Measurements from ENCODE around the gene CNOT6L.
"Not testable (repeated sequence)": the region's sequence is repeated elsewhere in the genome, so short reads cannot be mapped to it uniquely, and the experiment has no call there.

CNOT6L gene

DNA sequence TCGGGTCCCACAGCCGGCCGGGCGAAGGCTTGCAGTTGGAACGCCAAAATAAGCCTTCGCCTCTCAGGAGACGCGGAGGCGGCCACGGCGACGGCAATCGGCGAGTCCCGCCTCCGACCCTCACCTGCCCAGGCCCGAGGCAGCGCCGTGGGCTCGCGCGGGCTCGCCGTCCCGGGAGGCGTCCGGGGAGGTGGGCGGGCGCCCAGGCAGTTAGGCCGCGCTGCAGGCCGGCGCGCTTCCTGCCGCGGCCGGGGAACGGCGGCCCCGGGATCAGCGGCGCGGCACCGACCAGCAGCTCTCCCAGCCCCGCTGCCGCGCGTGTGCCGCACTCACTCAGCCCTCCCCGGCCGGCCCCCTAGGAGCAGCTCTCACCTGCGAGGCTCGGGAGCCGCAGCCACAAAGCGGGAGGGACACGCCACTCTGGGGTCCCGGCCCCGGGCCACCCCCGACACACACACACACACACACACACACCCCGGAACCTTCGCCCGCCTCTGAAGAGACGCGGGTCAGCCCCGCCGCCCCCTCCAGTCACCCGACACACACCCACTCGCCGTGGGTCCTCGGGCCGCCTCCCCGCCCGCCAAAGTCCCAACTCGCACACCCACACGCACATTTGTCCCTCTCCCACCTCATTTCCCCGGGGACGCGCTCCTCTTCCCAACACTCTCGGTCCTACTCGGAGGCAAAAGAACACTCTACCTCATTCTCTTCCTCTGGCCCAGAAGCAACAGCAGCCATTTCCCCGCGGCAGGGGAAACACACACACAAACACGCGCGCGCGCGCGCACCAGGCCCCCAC lies at the start of gene CNOT6L:
Gene CNOT6L, minus strand, starts transcription at position 767 of the 802 bp plus-strand sequence. Its CDS starts 60 bp downstream, at position 707.
- Histone ChIP-seq H3K4me3 (IDR thresholded peaks at IDR 0.05; ENCODE audit: insufficient read depth, low read depth, low read length) (peak within 1 kb of the TSS; percentile 97), H2AFZ (ENCODE audit: low read depth) (peak within 1 kb of the TSS; percentile 58), H3K4me2 (peak within 1 kb of the TSS; percentile 99), H3K27me3 (ENCODE audit: insufficient read depth, low read depth) (no peaks in the 10 kb centered on the region), H3K4me1 (ENCODE audit: low read depth, poor library complexity, severe bottlenecking) (peaks cover 53% of the 10 kb centered on the region), H3K9ac (peak within 1 kb of the TSS; percentile 88), H3K36me3 (ENCODE audit: insufficient read depth) (no peaks in the 10 kb centered on the region), H3K79me2 (ENCODE audit: insufficient read depth, low read depth) (peaks cover 63% of the 10 kb centered on the region), H4K20me1 (ENCODE audit: insufficient read depth) (0 out of 2 replicates have a peak, but pooled peaks cover 4% of the 10 kb centered on the region), H3K27ac (peak within 1 kb of the TSS; percentile 95)
- TF ChIP-seq, protein P1, sequence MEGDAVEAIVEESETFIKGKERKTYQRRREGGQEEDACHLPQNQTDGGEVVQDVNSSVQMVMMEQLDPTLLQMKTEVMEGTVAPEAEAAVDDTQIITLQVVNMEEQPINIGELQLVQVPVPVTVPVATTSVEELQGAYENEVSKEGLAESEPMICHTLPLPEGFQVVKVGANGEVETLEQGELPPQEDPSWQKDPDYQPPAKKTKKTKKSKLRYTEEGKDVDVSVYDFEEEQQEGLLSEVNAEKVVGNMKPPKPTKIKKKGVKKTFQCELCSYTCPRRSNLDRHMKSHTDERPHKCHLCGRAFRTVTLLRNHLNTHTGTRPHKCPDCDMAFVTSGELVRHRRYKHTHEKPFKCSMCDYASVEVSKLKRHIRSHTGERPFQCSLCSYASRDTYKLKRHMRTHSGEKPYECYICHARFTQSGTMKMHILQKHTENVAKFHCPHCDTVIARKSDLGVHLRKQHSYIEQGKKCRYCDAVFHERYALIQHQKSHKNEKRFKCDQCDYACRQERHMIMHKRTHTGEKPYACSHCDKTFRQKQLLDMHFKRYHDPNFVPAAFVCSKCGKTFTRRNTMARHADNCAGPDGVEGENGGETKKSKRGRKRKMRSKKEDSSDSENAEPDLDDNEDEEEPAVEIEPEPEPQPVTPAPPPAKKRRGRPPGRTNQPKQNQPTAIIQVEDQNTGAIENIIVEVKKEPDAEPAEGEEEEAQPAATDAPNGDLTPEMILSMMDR (conservative IDR thresholded peaks at IDR 0.05; ENCODE audit: low read depth, low read length), result 0 out of 2 replicates have a peak, but pooled peaks have one; percentile 27

- no peak overlapping the region for H2AFZ ChIP-seq (ENCODE audit: low read depth)
- peaks cover 16% of the 10 kb centered on the region for H3K4me1 ChIP-seq (ENCODE audit: low read depth, poor library complexity, severe bottlenecking)
- H3K79me2 ChIP-seq (ENCODE audit: insufficient read depth, low read depth), result peaks cover 74% of the 10 kb centered on the region
- no peak overlapping the region for H3K9ac ChIP-seq
- H3K4me2 ChIP-seq, result no peak overlapping the region
- no peaks in the 10 kb centered on the region for H3K27me3 ChIP-seq (ENCODE audit: insufficient read depth, low read depth)
- TF ChIP-seq, protein P1 (conservative IDR thresholded peaks at IDR 0.05; ENCODE audit: low read depth, low read length), result no peak
- no peaks in the 10 kb centered on the region for H3K36me3 ChIP-seq (ENCODE audit: insufficient read depth)
- H4K20me1 ChIP-seq (ENCODE audit: insufficient read depth), result peaks cover 4% of the 10 kb centered on the region; the same call in 1 of the 2 replicates
- no peak overlapping the region for H3K27ac ChIP-seq
- no peak overlapping the region for H3K4me3 ChIP-seq (IDR thresholded peaks at IDR 0.05; ENCODE audit: insufficient read depth, low read depth, low read length)
Observed at GRCh38 chr4:77865259-77865658, 46.1 kb upstream of the CNOT6L start.

- not testable (repeated sequence) for H3K27me3 ChIP-seq (ENCODE audit: insufficient read depth, low read depth); H3K36me3 ChIP-seq (ENCODE audit: insufficient read depth); H4K20me1 ChIP-seq (ENCODE audit: insufficient read depth)
- Histone ChIP-seq H3K27ac (peak overlapping the region; percentile 93), H3K4me1 (ENCODE audit: low read depth, poor library complexity, severe bottlenecking) (peaks cover 16% of the 10 kb centered on the region), H3K9ac (peak overlapping the region; percentile 92), H3K79me2 (ENCODE audit: insufficient read depth, low read depth) (peaks cover 56% of the 10 kb centered on the region), H3K4me3 (IDR thresholded peaks at IDR 0.05; ENCODE audit: insufficient read depth, low read depth, low read length) (peak overlapping the region; percentile 26), H3K4me2 (peak overlapping the region; percentile 74), H2AFZ (ENCODE audit: low read depth) (peak overlapping the region; percentile 94)
Observed at GRCh38 chr4:77863341-77863740, 44.2 kb upstream of the CNOT6L start.

DNA sequence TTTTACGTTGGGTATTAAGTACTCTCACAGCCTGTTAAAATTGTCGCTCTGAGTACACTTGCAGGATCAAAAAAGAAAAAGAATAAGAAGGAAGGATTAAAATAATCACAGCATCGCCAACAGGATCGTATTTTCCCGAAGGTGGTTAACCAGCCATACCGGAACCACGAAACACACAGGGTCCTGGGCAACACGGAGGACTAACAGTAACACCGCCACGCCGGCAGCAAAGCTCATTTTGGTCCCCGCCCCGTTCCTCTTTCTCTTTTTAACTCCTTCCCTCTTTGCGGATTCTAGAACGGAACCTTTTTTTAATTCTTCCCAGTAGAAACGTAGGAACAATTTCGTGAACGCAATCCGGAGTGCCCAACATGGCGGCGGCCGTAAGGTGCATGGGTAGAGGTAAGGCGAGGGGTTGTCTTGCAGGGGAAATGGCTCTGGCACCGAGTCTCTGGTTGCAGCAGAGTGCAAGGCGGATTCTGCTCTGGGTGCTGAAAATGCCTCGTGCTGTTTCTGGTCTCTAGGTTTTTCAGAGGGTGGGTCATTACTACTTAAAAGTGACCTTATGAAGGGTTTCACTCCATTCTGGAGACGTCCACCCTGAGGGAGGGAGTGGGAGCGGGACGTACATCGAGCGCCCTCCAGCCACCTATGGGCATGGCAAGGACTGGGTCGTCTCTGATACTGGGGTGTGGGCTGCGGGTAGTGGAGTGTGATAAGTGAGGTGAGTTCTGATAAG lies 43.5 kb upstream of the CNOT6L start, which contains the start of gene MRPL1:
Gene MRPL1, plus strand, starts transcription at position 353 of the 739 bp plus-strand sequence. Its CDS starts 19 bp downstream, at position 372.
- TF ChIP-seq, protein P1 (conservative IDR thresholded peaks at IDR 0.05; ENCODE audit: low read depth, low read length), result 0 out of 2 replicates have a peak, but pooled peaks have one; percentile 12
- peak within 1 kb of the TSS; percentile 26 for H3K4me3 ChIP-seq (IDR thresholded peaks at IDR 0.05; ENCODE audit: insufficient read depth, low read depth, low read length)
- H3K27ac ChIP-seq, result peak within 1 kb of the TSS; percentile 93
- H3K27me3 ChIP-seq (ENCODE audit: insufficient read depth, low read depth), result no peaks in the 10 kb centered on the region
- H4K20me1 ChIP-seq (ENCODE audit: insufficient read depth), result no peaks in the 10 kb centered on the region
- peak within 1 kb of the TSS; percentile 74 for H3K4me2 ChIP-seq
- H3K36me3 ChIP-seq (ENCODE audit: insufficient read depth), result no peaks in the 10 kb centered on the region
- H2AFZ ChIP-seq (ENCODE audit: low read depth), result peak within 1 kb of the TSS; percentile 94
- peaks cover 16% of the 10 kb centered on the region for H3K4me1 ChIP-seq (ENCODE audit: low read depth, poor library complexity, severe bottlenecking)
- peak within 1 kb of the TSS; percentile 92 for H3K9ac ChIP-seq
- H3K79me2 ChIP-seq (ENCODE audit: insufficient read depth, low read depth), result peaks cover 50% of the 10 kb centered on the region

Data from KMS-11 (cell line).